Urinary bladder (tissue), 4 donors: ENCODE results near the gene STK4. TPM values are rescaled to one million over a fixed set of nuclear protein-coding genes. Genes with fewer than 3 reads are reported as not detected.

ENCODE experiments used
- DNase-seq: peaks from one replicate; pipeline ENCODE4 v3.0.0-alpha.2; 2015; ENCODE audit errors: extremely low spot score
- H3K27ac ChIP-seq: one replicate; pipeline ENCODE4 v1.5.1; 2013; ENCODE audit warnings: low read depth, mild to moderate bottlenecking, moderate library complexity
- H3K36me3 ChIP-seq: one replicate; pipeline ENCODE4 v1.6.1; 2013; ENCODE audit warnings: mild to moderate bottlenecking, moderate library complexity; ENCODE audit not compliant: insufficient read depth
- H3K4me1 ChIP-seq: one replicate; pipeline ENCODE4 v1.6.1; 2013; ENCODE audit warnings: mild to moderate bottlenecking, moderate library complexity; ENCODE audit not compliant: insufficient read depth
- H3K4me3 ChIP-seq: one replicate; pipeline ENCODE4 v1.5.1; 2013; ENCODE audit warnings: low read depth, low read length
- WGBS: extraction: QIAGEN DNeasy Blood & Tissue Kit; methylation state at CpG from one replicate; pipeline ENCODE4 v1.1.7; 2013; 5-methylcytosine and 5-hydroxymethylcytosine counted together
- polyA plus RNA-seq: library from polyadenylated mRNA; stranded (reverse); fragments of 200-250 nt; gene quantifications from one replicate; pipeline ENCODE4 v1.2.3, GENCODE V29; 2013
- small RNA-seq: library from RNA; depleted of rRNA; stranded (forward); fragments of <200 nt; gene quantifications from one replicate; pipeline ENCODE3, GENCODE V24; 2014
- total RNA-seq: library from RNA; depleted of rRNA; stranded (reverse); fragments of >200 nt; gene quantifications from one replicate; pipeline ENCODE4 v1.2.3, GENCODE V29; 2014
- donor health status: healthy with polysubstance abuse.
- donor health status: healthy.

The STK4 gene
- total and polyA plus RNA-seq, 2 donors: 11.6 to 37.5 TPM

GRCh38 chr20:45119556-45120266 is 153.4 kb downstream of the STK4 start:
- no peak overlapping the region for H3K4me3 ChIP-seq
- no peak overlapping the region for H3K27ac ChIP-seq
- H3K4me1 ChIP-seq: no peaks in the 10 kb centered on the region
- no peak for DNase-seq
- WGBS: 80% methylated on average over 2 of the region's 2 CpGs
- H3K36me3 ChIP-seq: no peaks in the 10 kb centered on the region

GRCh38 chr20:45121388-45121787 is 155.1 kb downstream of the STK4 start:
- 92% methylated on average over 2 of the region's 2 CpGs for WGBS

GRCh38 chr20:45124365-45124764 is 158.1 kb downstream of the STK4 start, which contains the start of gene WFDC12:
TSS of gene WFDC12 (minus strand) at chr20:45124465. CDS start at chr20:45124447, 18 bp downstream.
- DNase-seq: no peak
- Histone ChIP-seq H3K36me3 (no peaks in the 10 kb centered on the region), H3K4me1 (no peaks in the 10 kb centered on the region), H3K27ac (no peak within 1 kb of the TSS), H3K4me3 (no peak within 1 kb of the TSS)
- WGBS: 83% methylated on average over 6 of the region's 6 CpGs

More at GRCh38 chr20:45121388-45121787, 155.1 kb downstream of the STK4 start:
- no peaks in the 10 kb centered on the region for H3K36me3 ChIP-seq
- no peaks in the 10 kb centered on the region for H3K4me1 ChIP-seq
- H3K4me3 ChIP-seq: no peak overlapping the region
- no peak for DNase-seq
- no peak overlapping the region for H3K27ac ChIP-seq

GRCh38 chr20:45128099-45128498 is 161.8 kb downstream of the STK4 start:
- no peak for DNase-seq
- Histone ChIP-seq H3K4me1 (no peaks in the 10 kb centered on the region), H3K36me3 (no peaks in the 10 kb centered on the region), H3K4me3 (no peak overlapping the region), H3K27ac (no peak overlapping the region)
- WGBS: 78% methylated on average over 2 of the region's 2 CpGs

Small RNA genes lying within 50 kb of the gene (small RNA-seq; reads per million reads assigned to genes)
- not detected for gene RF00019

Other genes starting within 250 kb of the STK4 start
- gene KCNK15, start 220.6 kb upstream of the STK4 start, total RNA-seq: 0.21 TPM
- 0.67 TPM for gene KCNK15, start 220.6 kb upstream of the STK4 start, polyA plus RNA-seq
- 2.4 TPM for gene RIMS4, start 156.0 kb upstream of the STK4 start, total RNA-seq
- 0.14 TPM for gene RIMS4, start 156.0 kb upstream of the STK4 start, polyA plus RNA-seq
- gene YWHAB, start 80.8 kb upstream of the STK4 start, total RNA-seq: 99.1 TPM
- gene YWHAB, start 80.8 kb upstream of the STK4 start, polyA plus RNA-seq: 129 TPM
- gene PABPC1L, start 56.5 kb upstream of the STK4 start, total RNA-seq: 14.4 TPM
- 12.2 TPM for gene PABPC1L, start 56.5 kb upstream of the STK4 start, polyA plus RNA-seq
- 12.3 TPM for gene TOMM34, start 6.1 kb upstream of the STK4 start, total RNA-seq
- 19.5 TPM for gene TOMM34, start 6.1 kb upstream of the STK4 start, polyA plus RNA-seq
- gene KCNS1, start 134.6 kb downstream of the STK4 start, total RNA-seq: 0.21 TPM
- gene KCNS1, start 134.6 kb downstream of the STK4 start, polyA plus RNA-seq: 0.16 TPM
- 0.26 TPM for gene WFDC5, start 148.7 kb downstream of the STK4 start, total RNA-seq
- gene WFDC5, start 148.7 kb downstream of the STK4 start, polyA plus RNA-seq: 0.27 TPM
- gene WFDC12, start 158.0 kb downstream of the STK4 start, total RNA-seq: not detected
- not detected for gene WFDC12, start 158.0 kb downstream of the STK4 start, polyA plus RNA-seq
- gene PI3, start 208.4 kb downstream of the STK4 start, total RNA-seq: not detected
- gene PI3, start 208.4 kb downstream of the STK4 start, polyA plus RNA-seq: not detected
- not detected for gene SEMG1, start 240.5 kb downstream of the STK4 start, total RNA-seq
- not detected for gene SEMG1, start 240.5 kb downstream of the STK4 start, polyA plus RNA-seq